Skeletal muscle tissue (tissue), 4 donors: ENCODE measurements around the gene COL6A5. TPM values are rescaled to one million over a fixed set of nuclear protein-coding genes. Genes with fewer than 3 reads are reported as not detected.

Experiments used
- H3K27ac ChIP-seq: one replicate; pipeline ENCODE4 v1.7.0; 2013; ENCODE audit warnings: mild to moderate bottlenecking, low read depth, low read length, inconsistent platforms
- H3K27me3 ChIP-seq, 3 donors: one replicate each; pipeline ENCODE4 v1.7.0; 2013; ENCODE audit warnings: low read length in 3 of 3; ENCODE audit not compliant: control insufficient read depth in 3 of 3, insufficient read depth in 3 of 3
- H3K36me3 ChIP-seq, 3 donors: one replicate each; pipeline ENCODE4 v1.7.0; 2013; ENCODE audit warnings: low read length in 3 of 3; ENCODE audit not compliant: control insufficient read depth in 3 of 3, insufficient read depth in 3 of 3
- H3K4me1 ChIP-seq, 3 donors: one replicate each; pipeline ENCODE4 v1.7.0; 2013; ENCODE audit warnings: low read length in 3 of 3, mild to moderate bottlenecking in 3 of 3; ENCODE audit not compliant: control insufficient read depth in 3 of 3, insufficient read depth in 3 of 3
- H3K4me3 ChIP-seq, 3 donors: one replicate each; pipeline ENCODE4 v1.7.0; 2013; ENCODE audit warnings: low read length in 3 of 3
- H3K9ac ChIP-seq, 3 donors: one replicate each; pipeline ENCODE4 v1.7.0; 2013; ENCODE audit warnings: low read length in 3 of 3, mild to moderate bottlenecking in 3 of 3, moderate library complexity in 2 of 3, low read depth in 1 of 3
- H3K9me3 ChIP-seq, 3 donors: one replicate each; pipeline ENCODE4 v1.7.0; 2013; ENCODE audit warnings: low read length in 3 of 3; ENCODE audit not compliant: control insufficient read depth in 3 of 3
- total RNA-seq: library from RNA; depleted of rRNA; stranded (reverse); fragments of >200 nt; gene quantifications from one replicate; pipeline ENCODE4 v1.2.3, GENCODE V29; 2014
- donor health status: Osteomylitis.

COL6A5 gene
- total RNA-seq, 1 donor from 2014 or later = not detected

GRCh38 chr3:130465521-130465920 is 120.0 kb downstream of the COL6A5 start:
- H3K4me1 ChIP-seq = no peaks in the 10 kb centered on the region
- no peaks in the 10 kb centered on the region for H3K36me3 ChIP-seq
- no peak overlapping the region for H3K9ac ChIP-seq
- H3K4me3 ChIP-seq = no peak overlapping the region
- no peaks in the 10 kb centered on the region for H3K27me3 ChIP-seq
- no peak overlapping the region for H3K27ac ChIP-seq
- no peaks in the 10 kb centered on the region for H3K9me3 ChIP-seq

- H3K9ac ChIP-seq = no peak overlapping the region
Observed at GRCh38 chr3:130468311-130468710, 122.8 kb downstream of the COL6A5 start.

GRCh38 chr3:130470126-130470525 is 124.7 kb downstream of the COL6A5 start:
- H3K4me1 ChIP-seq = no peaks in the 10 kb centered on the region

More at GRCh38 chr3:130468311-130468710, 122.8 kb downstream of the COL6A5 start:
- no peaks in the 10 kb centered on the region for H3K36me3 ChIP-seq
- H3K4me1 ChIP-seq = no peaks in the 10 kb centered on the region
- no peaks in the 10 kb centered on the region for H3K9me3 ChIP-seq
- no peaks in the 10 kb centered on the region for H3K27me3 ChIP-seq
- no peak overlapping the region for H3K27ac ChIP-seq
- H3K4me3 ChIP-seq = no peak overlapping the region

GRCh38 chr3:130473416-130473815 is 127.9 kb downstream of the COL6A5 start:
- no peaks in the 10 kb centered on the region for H3K9me3 ChIP-seq
- no peaks in the 10 kb centered on the region for H3K4me1 ChIP-seq
- H3K9ac ChIP-seq = no peak overlapping the region
- no peak overlapping the region for H3K27ac ChIP-seq
- H3K27me3 ChIP-seq = no peaks in the 10 kb centered on the region
- no peaks in the 10 kb centered on the region for H3K36me3 ChIP-seq
- no peak overlapping the region for H3K4me3 ChIP-seq

More at GRCh38 chr3:130470126-130470525, 124.7 kb downstream of the COL6A5 start:
- Histone ChIP-seq H3K36me3 (no peaks in the 10 kb centered on the region), H3K9ac (no peak overlapping the region), H3K27me3 (no peaks in the 10 kb centered on the region), H3K27ac (no peak overlapping the region), H3K9me3 (no peaks in the 10 kb centered on the region), H3K4me3 (no peak overlapping the region)

GRCh38 chr3:130480736-130481135 is 135.3 kb downstream of the COL6A5 start:
- Histone ChIP-seq H3K4me3 (no peak overlapping the region), H3K4me1 (no peaks in the 10 kb centered on the region), H3K27ac (no peak overlapping the region), H3K27me3 (no peaks in the 10 kb centered on the region), H3K9me3 (no peaks in the 10 kb centered on the region), H3K36me3 (no peaks in the 10 kb centered on the region), H3K9ac (no peak overlapping the region)

GRCh38 chr3:130488288-130488687 is 142.8 kb downstream of the COL6A5 start:
- Histone ChIP-seq H3K36me3 (no peaks in the 10 kb centered on the region), H3K27me3 (no peaks in the 10 kb centered on the region), H3K9ac (no peak overlapping the region), H3K9me3 (no peaks in the 10 kb centered on the region), H3K4me3 (no peak overlapping the region), H3K27ac (no peak overlapping the region), H3K4me1 (no peaks in the 10 kb centered on the region)

- Histone ChIP-seq H3K9me3 (no peaks in the 10 kb centered on the region), H3K4me1 (no peaks in the 10 kb centered on the region), H3K27me3 (no peaks in the 10 kb centered on the region), H3K4me3 (no peak overlapping the region), H3K27ac (no peak overlapping the region), H3K9ac (no peak overlapping the region), H3K36me3 (no peaks in the 10 kb centered on the region)
Observed at GRCh38 chr3:130488769-130489450, 143.4 kb downstream of the COL6A5 start.

- no peaks in the 10 kb centered on the region for H3K9me3 ChIP-seq
- H3K27ac ChIP-seq = no peak overlapping the region
- no peak overlapping the region for H3K4me3 ChIP-seq
- H3K36me3 ChIP-seq = no peaks in the 10 kb centered on the region
- H3K9ac ChIP-seq = no peak overlapping the region
- H3K4me1 ChIP-seq = no peaks in the 10 kb centered on the region
- no peaks in the 10 kb centered on the region for H3K27me3 ChIP-seq
Observed at GRCh38 chr3:130490241-130490640, 144.8 kb downstream of the COL6A5 start.

- no peak overlapping the region for H3K27ac ChIP-seq
- H3K9ac ChIP-seq = no peak overlapping the region
- no peaks in the 10 kb centered on the region for H3K9me3 ChIP-seq
- H3K36me3 ChIP-seq = no peaks in the 10 kb centered on the region
- no peaks in the 10 kb centered on the region for H3K4me1 ChIP-seq
- H3K4me3 ChIP-seq = no peak overlapping the region
- H3K27me3 ChIP-seq = no peaks in the 10 kb centered on the region
Observed at GRCh38 chr3:130491431-130491830, 146.0 kb downstream of the COL6A5 start.

- Histone ChIP-seq H3K9ac (no peak overlapping the region), H3K27ac (no peak overlapping the region), H3K9me3 (no peaks in the 10 kb centered on the region), H3K4me1 (peaks cover 0 to 6% (median 0%) of the 10 kb centered on the region in 3 donors), H3K27me3 (no peaks in the 10 kb centered on the region), H3K36me3 (no peaks in the 10 kb centered on the region), H3K4me3 (no peak overlapping the region)
Observed at GRCh38 chr3:130504701-130505100, 159.2 kb downstream of the COL6A5 start.
